Lung (tissue), 12 donors: ENCODE measurements around the gene DOCK10. TPM values are rescaled to one million over a fixed set of nuclear protein-coding genes. Genes with fewer than 3 reads are reported as not detected.

Experiments
- ATAC-seq: fragments of 200-7000 bp; cut with Tn5 transposase; one replicate; pipeline ENCODE4 v1.9.1; 2020; ENCODE audit warnings: moderate number of reproducible peaks; ENCODE audit not compliant: insufficient read depth, low FRiP score
- DNase-seq, 3 donors: peaks; one replicate each; pipeline ENCODE4 v3.0.0-alpha.2; 2013 to 2017
- H3K27ac ChIP-seq, 2 donors: one replicate each; pipeline ENCODE4 v1.5.1; 2013; ENCODE audit warnings: mild to moderate bottlenecking in 2 of 2, moderate library complexity in 2 of 2, control low read depth in 1 of 2, inconsistent platforms in 1 of 2, low read depth in 1 of 2, low read length in 1 of 2
- H3K27me3 ChIP-seq, 3 donors: one replicate each; pipeline ENCODE4 v1.5.1; 2013; ENCODE audit warnings: low read length in 2 of 3; ENCODE audit not compliant: control insufficient read depth in 3 of 3, insufficient read depth in 3 of 3
- H3K36me3 ChIP-seq, 4 donors: one replicate each; pipeline ENCODE4 v1.5.1; 2013; ENCODE audit warnings: low read length in 4 of 4, mild to moderate bottlenecking in 1 of 4, moderate library complexity in 1 of 4; ENCODE audit not compliant: control insufficient read depth in 4 of 4, insufficient read depth in 4 of 4
- H3K4me1 ChIP-seq, 5 donors: one replicate each; pipeline ENCODE4 v1.5.1; 2013; ENCODE audit warnings: low read length in 5 of 5, mild to moderate bottlenecking in 2 of 5, moderate library complexity in 1 of 5; ENCODE audit not compliant: control insufficient read depth in 5 of 5, insufficient read depth in 5 of 5
- H3K4me3 ChIP-seq: one replicate; pipeline ENCODE4 v1.5.1; 2013; ENCODE audit warnings: mild to moderate bottlenecking, control low read depth, moderate library complexity
- H3K9ac ChIP-seq, 2 donors: one replicate each; pipeline ENCODE4 v1.5.1; 2013; ENCODE audit warnings: low read length in 2 of 2, control low read depth in 1 of 2; ENCODE audit not compliant: insufficient read depth in 1 of 2
- H3K9me3 ChIP-seq, 4 donors: one replicate each; pipeline ENCODE4 v1.5.1; 2013; ENCODE audit warnings: low read length in 3 of 4, mild to moderate bottlenecking in 1 of 4, moderate library complexity in 1 of 4; ENCODE audit not compliant: control insufficient read depth in 4 of 4, insufficient read depth in 3 of 4
- CTCF ChIP-seq: IDR thresholded peaks from 2 replicates; pipeline ENCODE4 v1.5.1; 2012; ENCODE audit warnings: mild to moderate bottlenecking; ENCODE audit errors: control extremely low read depth, extremely low read depth
- WGBS, 2 donors: extraction: QIAGEN DNeasy Blood & Tissue Kit; methylation state at CpG; one replicate each; pipeline ENCODE4 v1.1.7; 2013; 5-methylcytosine and 5-hydroxymethylcytosine counted together
- polyA plus RNA-seq, 2 donors: library from polyadenylated mRNA; stranded (reverse); fragments of 200-250 nt; gene quantifications; one replicate each; pipeline ENCODE4 v1.2.1, GENCODE V29; 2013
- total RNA-seq, 2 donors: library from RNA; depleted of rRNA in 1 of 2; stranded (reverse); fragments of >200 nt in 1 of 2; gene quantifications; one replicate each; pipeline ENCODE4 v1.2.1, GENCODE V29; 2014 to 2021
- donor health status: control.
- donor health status: control.
- donor health status: Bipolar disorder and iron deficiency.
- donor health status: healthy.
- donor health status: DM: yes; HTN: yes; CAD: no.

Gene DOCK10
- total and polyA plus RNA-seq, 4 donors: 3.1 to 39.8 (median 18.0) TPM

- 68 to 88% methylated on average over 2 of the region's 2 CpGs for WGBS, 2 donors
- Histone ChIP-seq H3K9ac (no peak overlapping the region), H3K4me3 (no peak overlapping the region), H3K27me3 (no peaks in the 10 kb centered on the region), H3K9me3 (peaks cover 0 to 5% (median 1%) of the 10 kb centered on the region in 4 donors), H3K36me3 (no peaks in the 10 kb centered on the region), H3K27ac (no peak overlapping the region), H3K4me1 (no peaks in the 10 kb centered on the region)
- ATAC-seq (no peak), DNase-seq (no peak)
- TF ChIP-seq CTCF: no peak
Measured at GRCh38 chr2:224723586-224724217, 318.6 kb downstream of the DOCK10 start.

- no peak overlapping the region for H3K27ac ChIP-seq
- H3K9ac ChIP-seq: no peak overlapping the region
- TF ChIP-seq CTCF: no peak
- H3K4me3 ChIP-seq: no peak overlapping the region
- H3K36me3 ChIP-seq: no peaks in the 10 kb centered on the region
- H3K9me3 ChIP-seq: peaks cover 0 to 2% (median 0%) of the 10 kb centered on the region in 4 donors
- no peaks in the 10 kb centered on the region for H3K4me1 ChIP-seq
- no peaks in the 10 kb centered on the region for H3K27me3 ChIP-seq
- no peak for DNase-seq
- 82 to 89% methylated on average over 4 of the region's 4 CpGs for WGBS, 2 donors
- ATAC-seq: no peak
Measured at GRCh38 chr2:224722770-224723169, 319.5 kb downstream of the DOCK10 start.

- Histone ChIP-seq H3K27ac (no peak overlapping the region), H3K36me3 (no peaks in the 10 kb centered on the region), H3K4me3 (no peak overlapping the region), H3K9me3 (peaks cover 0 to 2% (median 0%) of the 10 kb centered on the region in 4 donors), H3K4me1 (no peaks in the 10 kb centered on the region), H3K27me3 (no peaks in the 10 kb centered on the region), H3K9ac (no peak overlapping the region)
- ATAC-seq: no peak
- WGBS, 2 donors: 88 to 90% methylated on average over 3 of the region's 3 CpGs
- TF ChIP-seq CTCF: no peak
- DNase-seq: no peak
Measured at GRCh38 chr2:224722250-224722649, 320.0 kb downstream of the DOCK10 start.

- ATAC-seq: no peak
- Histone ChIP-seq H3K27ac (no peak overlapping the region), H3K4me1 (no peaks in the 10 kb centered on the region), H3K36me3 (no peaks in the 10 kb centered on the region), H3K4me3 (no peak overlapping the region), H3K9ac (no peak overlapping the region), H3K27me3 (no peaks in the 10 kb centered on the region), H3K9me3 (peaks cover 0 to 3% (median 1%) of the 10 kb centered on the region in 4 donors)
- WGBS, 2 donors: 63 to 84% methylated on average over 2 of the region's 2 CpGs
- no peak for DNase-seq
- no peak for TF ChIP-seq CTCF
Measured at GRCh38 chr2:224716921-224717320, 325.3 kb downstream of the DOCK10 start.
